RWPE2 (cell line): Measurements from ENCODE around the gene ACRV1.

Experiments
- ATAC-seq: fragments of 200-7000 bp; cut with Tn5 transposase; 3 replicates; pipeline ENCODE4 v1.9.1; 2021; ENCODE audit warnings: low read depth
- DNase-seq: peaks from one replicate; pipeline ENCODE4 v3.0.0-alpha.2; 2020; ENCODE audit warnings: low spot score
- H3K27ac ChIP-seq: fragments of 450-650 bp; 2 replicates; pipeline ENCODE4 v1.5.1; 2017; ENCODE audit warnings: mild to moderate bottlenecking; ENCODE audit not compliant: poor library complexity, severe bottlenecking
- H3K27me3 ChIP-seq: fragments of 250-450 bp; sonication (Bioruptor Pico); 2 replicates; pipeline ENCODE4 v1.5.1; 2021; ENCODE audit warnings: mild to moderate bottlenecking, moderate library complexity; ENCODE audit not compliant: insufficient read depth, poor library complexity, severe bottlenecking
- H3K36me3 ChIP-seq: fragments of 250-450 bp; sonication (Bioruptor Pico); 2 replicates; pipeline ENCODE4 v1.5.1; 2020; ENCODE audit warnings: low read depth, mild to moderate bottlenecking, moderate library complexity
- H3K4me1 ChIP-seq: fragments of 250-450 bp; sonication (Bioruptor Pico); 2 replicates; pipeline ENCODE4 v1.5.1; 2021; ENCODE audit warnings: mild to moderate bottlenecking, moderate library complexity; ENCODE audit not compliant: insufficient read depth, poor library complexity, severe bottlenecking
- H3K4me3 ChIP-seq: fragments of 250-450 bp; sonication (Bioruptor Pico); 2 replicates; pipeline ENCODE4 v1.5.1; 2021; ENCODE audit warnings: mild to moderate bottlenecking, moderate library complexity; ENCODE audit not compliant: severe bottlenecking
- H3K9me3 ChIP-seq: fragments of 250-450 bp; sonication (Bioruptor Pico); 2 replicates; pipeline ENCODE4 v1.5.1; 2021; ENCODE audit warnings: mild to moderate bottlenecking, moderate library complexity; ENCODE audit not compliant: severe bottlenecking
- CTCF ChIP-seq: fragments of 450-650 bp; IDR thresholded peaks from one replicate; pipeline ENCODE4 v1.5.1; 2017; ENCODE audit warnings: mild to moderate bottlenecking, moderate library complexity; ENCODE audit not compliant: poor library complexity, severe bottlenecking

Gene ACRV1

GRCh38 chr11:125701858-125702621 lies 21.4 kb upstream of the ACRV1 start:
- DNase-seq (no peak), ATAC-seq (no peak)
- TF ChIP-seq CTCF, result no peak
- H3K4me3 ChIP-seq, result no peak overlapping the region
- no peaks in the 10 kb centered on the region for H3K9me3 ChIP-seq
- no peaks in the 10 kb centered on the region for H3K36me3 ChIP-seq
- no peak overlapping the region for H3K27ac ChIP-seq
- H3K27me3 ChIP-seq, result no peaks in the 10 kb centered on the region
- no peaks in the 10 kb centered on the region for H3K4me1 ChIP-seq

GRCh38 chr11:125701018-125701610 lies 20.5 kb upstream of the ACRV1 start:
- no peak for DNase-seq
- H3K27ac ChIP-seq, result no peak overlapping the region
- H3K4me3 ChIP-seq, result no peak overlapping the region
- H3K27me3 ChIP-seq, result no peaks in the 10 kb centered on the region
- no peak for TF ChIP-seq CTCF
- H3K9me3 ChIP-seq, result no peaks in the 10 kb centered on the region
- no peaks in the 10 kb centered on the region for H3K4me1 ChIP-seq
- ATAC-seq, result no peak
- no peaks in the 10 kb centered on the region for H3K36me3 ChIP-seq

- no peak for ATAC-seq
- Histone ChIP-seq H3K27ac (no peak overlapping the region), H3K4me1 (no peaks in the 10 kb centered on the region), H3K36me3 (no peaks in the 10 kb centered on the region), H3K4me3 (no peak overlapping the region), H3K9me3 (no peaks in the 10 kb centered on the region), H3K27me3 (no peaks in the 10 kb centered on the region)
- TF ChIP-seq CTCF, result no peak
- no peak for DNase-seq
Measured at GRCh38 chr11:125694951-125695350, 14.3 kb upstream of the ACRV1 start.

GRCh38 chr11:125692887-125693286 lies 12.2 kb upstream of the ACRV1 start:
- no peaks in the 10 kb centered on the region for H3K4me1 ChIP-seq
- no peaks in the 10 kb centered on the region for H3K36me3 ChIP-seq
- no peak for TF ChIP-seq CTCF
- no peak for DNase-seq
- no peaks in the 10 kb centered on the region for H3K9me3 ChIP-seq
- ATAC-seq, result no peak
- no peaks in the 10 kb centered on the region for H3K27me3 ChIP-seq
- H3K27ac ChIP-seq, result no peak overlapping the region
- H3K4me3 ChIP-seq, result no peak overlapping the region

- TF ChIP-seq CTCF, result no peak
Measured at GRCh38 chr11:125690006-125690405, 9.4 kb upstream of the ACRV1 start.

More at GRCh38 chr11:125690006-125690405, 9.4 kb upstream of the ACRV1 start:
- DNase-seq, result no peak
- Histone ChIP-seq H3K27ac (no peak overlapping the region), H3K9me3 (no peaks in the 10 kb centered on the region), H3K4me1 (no peaks in the 10 kb centered on the region), H3K36me3 (no peaks in the 10 kb centered on the region), H3K4me3 (no peak overlapping the region), H3K27me3 (no peaks in the 10 kb centered on the region)
- no peak for ATAC-seq
